ENCODE results near the gene IKZF3.
A peak's percentile ranks its signal among the peaks of the same experiment; 100 is the strongest.

The IKZF3 gene

DNA sequence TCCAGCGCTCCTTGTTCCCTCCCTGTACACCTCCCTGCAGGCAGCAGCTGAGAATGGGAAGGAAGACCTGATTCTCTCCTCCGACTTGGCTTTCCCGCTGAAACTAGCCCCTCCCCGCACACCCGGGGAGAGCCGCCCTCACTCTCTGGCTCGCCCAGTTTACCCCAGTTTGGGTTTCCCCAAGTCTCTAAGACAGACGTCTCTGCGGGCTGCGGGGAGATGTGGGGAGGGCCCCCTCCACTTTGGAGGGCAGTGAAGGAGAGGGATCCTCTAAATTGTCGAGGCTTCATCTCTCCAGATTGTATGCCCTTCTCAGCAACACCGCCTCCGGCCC is 125.6 kb downstream of the IKZF3 start:
- peak overlapping the region; percentile 84 for H3K4me2 ChIP-seq
- H3K4me1 ChIP-seq (ENCODE audit: low read depth, poor library complexity, severe bottlenecking) = peaks cover 27% of the 10 kb centered on the region
- no peaks in the 10 kb centered on the region for H3K27me3 ChIP-seq (ENCODE audit: insufficient read depth, low read depth)
- peak overlapping the region; percentile 72 for H2AFZ ChIP-seq (ENCODE audit: low read depth)
- no peak for TF ChIP-seq CTCF (conservative IDR thresholded peaks at IDR 0.05; ENCODE audit: low read depth, low read length)
- no peaks in the 10 kb centered on the region for H3K79me2 ChIP-seq (ENCODE audit: insufficient read depth, low read depth)
- peak overlapping the region; percentile 18; the same call in 1 of the 2 replicates for H3K27ac ChIP-seq
- H3K36me3 ChIP-seq (ENCODE audit: insufficient read depth) = no peaks in the 10 kb centered on the region
- no peak overlapping the region for H3K4me3 ChIP-seq (IDR thresholded peaks at IDR 0.05; ENCODE audit: insufficient read depth, low read depth, low read length)
- no peaks in the 10 kb centered on the region for H4K20me1 ChIP-seq (ENCODE audit: insufficient read depth)
- H3K9ac ChIP-seq = peak overlapping the region; percentile 32; the same call in 1 of the 2 replicates

- H3K4me1 ChIP-seq (ENCODE audit: low read depth, poor library complexity, severe bottlenecking) = peaks cover 27% of the 10 kb centered on the region
- H3K79me2 ChIP-seq (ENCODE audit: insufficient read depth, low read depth) = no peaks in the 10 kb centered on the region
- H3K27me3 ChIP-seq (ENCODE audit: insufficient read depth, low read depth) = no peaks in the 10 kb centered on the region
- peak within 1 kb of the TSS; percentile 18; the same call in 1 of the 2 replicates for H3K27ac ChIP-seq
- no peak within 1 kb of the TSS for H3K4me3 ChIP-seq (IDR thresholded peaks at IDR 0.05; ENCODE audit: insufficient read depth, low read depth, low read length)
- no peaks in the 10 kb centered on the region for H4K20me1 ChIP-seq (ENCODE audit: insufficient read depth)
- H3K4me2 ChIP-seq = peak within 1 kb of the TSS; percentile 84
- peak within 1 kb of the TSS; percentile 59; the same call in 1 of the 2 replicates for H3K9ac ChIP-seq
- TF ChIP-seq CTCF (conservative IDR thresholded peaks at IDR 0.05; ENCODE audit: low read depth, low read length) = no peak
- H2AFZ ChIP-seq (ENCODE audit: low read depth) = peak within 1 kb of the TSS; percentile 72
- H3K36me3 ChIP-seq (ENCODE audit: insufficient read depth) = no peaks in the 10 kb centered on the region
Observed at GRCh38 chr17:39737760-39738567, 126.1 kb downstream of the IKZF3 start, which contains the start of gene GRB7. Gene GRB7, plus strand, starts transcription at chr17:39737938. Its CDS starts 4,364 bp downstream, at chr17:39742302.

DNA sequence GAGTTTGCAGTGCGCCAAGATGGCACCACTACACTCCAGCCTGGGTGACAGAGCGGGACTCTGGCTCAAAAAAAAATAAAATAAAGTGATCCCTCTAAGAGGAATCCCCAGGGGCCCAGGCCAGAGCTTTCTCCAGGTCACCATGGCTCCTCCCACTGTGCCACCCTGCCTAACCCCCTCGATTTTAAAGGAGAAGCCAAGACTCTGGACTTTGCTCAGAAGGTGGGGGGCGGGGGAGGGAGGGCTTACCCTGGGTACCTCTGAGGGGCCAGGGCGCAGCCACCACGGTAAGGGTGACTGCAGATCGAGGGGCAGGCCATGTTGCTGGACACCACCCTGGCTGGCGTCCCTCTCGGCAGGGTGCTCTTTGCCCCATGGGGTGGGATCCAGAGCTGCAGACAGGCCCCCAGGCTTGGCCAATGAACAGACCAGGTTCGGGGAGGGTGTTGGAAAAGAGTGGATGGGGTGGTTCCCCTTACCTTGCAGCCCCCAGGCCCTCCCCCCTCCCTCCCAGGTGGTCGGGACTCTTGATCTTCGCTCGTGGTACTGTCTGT is 126.8 kb downstream of the IKZF3 start:
- Histone ChIP-seq H3K79me2 (ENCODE audit: insufficient read depth, low read depth) (no peaks in the 10 kb centered on the region), H3K4me3 (IDR thresholded peaks at IDR 0.05; ENCODE audit: insufficient read depth, low read depth, low read length) (no peak overlapping the region), H4K20me1 (ENCODE audit: insufficient read depth) (no peaks in the 10 kb centered on the region), H3K4me1 (ENCODE audit: low read depth, poor library complexity, severe bottlenecking) (peaks cover 27% of the 10 kb centered on the region), H2AFZ (ENCODE audit: low read depth) (peak overlapping the region; percentile 72; the same call in 1 of the 2 replicates), H3K9ac (no peak overlapping the region; the same call in 1 of the 2 replicates), H3K4me2 (peak overlapping the region; percentile 84), H3K27ac (no peak overlapping the region), H3K27me3 (ENCODE audit: insufficient read depth, low read depth) (no peaks in the 10 kb centered on the region), H3K36me3 (ENCODE audit: insufficient read depth) (no peaks in the 10 kb centered on the region)
- no peak for TF ChIP-seq CTCF (conservative IDR thresholded peaks at IDR 0.05; ENCODE audit: low read depth, low read length)

- Histone ChIP-seq H3K27ac (no peak overlapping the region), H3K4me2 (no peak overlapping the region; the same call in 1 of the 2 replicates), H3K36me3 (ENCODE audit: insufficient read depth) (no peaks in the 10 kb centered on the region), H3K79me2 (ENCODE audit: insufficient read depth, low read depth) (no peaks in the 10 kb centered on the region), H3K4me3 (IDR thresholded peaks at IDR 0.05; ENCODE audit: insufficient read depth, low read depth, low read length) (no peak overlapping the region), H3K9ac (no peak overlapping the region), H3K4me1 (ENCODE audit: low read depth, poor library complexity, severe bottlenecking) (peaks cover 27% of the 10 kb centered on the region), H3K27me3 (ENCODE audit: insufficient read depth, low read depth) (no peaks in the 10 kb centered on the region), H4K20me1 (ENCODE audit: insufficient read depth) (no peaks in the 10 kb centered on the region), H2AFZ (ENCODE audit: low read depth) (no peak overlapping the region)
- no peak for TF ChIP-seq CTCF (conservative IDR thresholded peaks at IDR 0.05; ENCODE audit: low read depth, low read length)
Observed at GRCh38 chr17:39736319-39737165, 127.6 kb downstream of the IKZF3 start.
